ENCODE results near the gene HMGN5.

HMGN5 gene

DNA sequence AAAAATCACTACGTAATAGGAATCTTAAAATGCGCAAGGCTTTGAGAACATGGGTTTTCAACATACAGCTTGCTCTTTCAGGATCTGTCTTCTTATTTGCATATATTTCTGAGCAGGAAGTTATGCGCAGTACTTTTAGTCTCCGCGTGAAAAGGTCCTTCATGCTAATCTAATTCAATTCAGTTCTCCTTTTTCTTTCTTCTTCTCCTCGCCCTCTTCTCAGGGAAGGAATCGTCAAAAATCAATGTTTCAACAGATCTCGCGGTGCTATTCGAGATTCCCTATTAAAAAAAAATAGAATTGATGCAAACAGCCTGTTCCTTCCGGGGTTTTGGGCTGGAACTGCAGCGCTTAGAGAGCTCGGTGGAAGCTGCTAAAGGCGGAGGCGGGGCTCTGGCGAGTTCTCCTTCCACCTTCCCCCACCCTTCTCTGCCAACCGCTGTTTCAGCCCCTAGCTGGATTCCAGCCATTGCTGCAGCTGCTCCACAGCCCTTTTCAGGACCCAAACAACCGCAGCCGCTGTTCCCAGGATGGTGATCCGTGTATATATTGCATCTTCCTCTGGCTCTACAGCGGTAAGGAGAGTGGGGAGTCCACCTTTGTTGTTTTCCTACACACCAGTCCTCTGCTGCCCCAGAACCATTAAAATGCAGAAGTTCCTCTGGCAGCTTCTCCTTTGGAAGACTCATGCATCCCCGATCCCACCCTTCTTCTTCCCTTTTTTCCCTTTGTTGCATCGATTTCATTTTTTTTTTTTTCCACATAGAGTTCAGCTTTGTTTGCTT, at the start of gene HMGN5, which contains the start of gene SH3BGRL:
Gene HMGN5 (minus strand): TSS at position 243 of the 785 bp plus-strand sequence. CDS start 80,364 bp downstream, outside the sequence.
Gene SH3BGRL (plus strand): TSS at position 432 of the 785 bp plus-strand sequence. CDS start 99 bp downstream, at position 531.
- Histone ChIP-seq H3K4me1 (ENCODE audit: control insufficient read depth in 1 of 2, insufficient read depth in 2 of 2, low read length in 2 of 2) (peaks cover 0 to 3% of the 10 kb centered on the region in 2 donors), H3K27ac (ENCODE audit: low read length) (peak within 1 kb of the TSS; percentile 94), H3K36me3 (ENCODE audit: control insufficient read depth in 1 of 2, insufficient read depth in 2 of 2, low read length in 2 of 2) (no peaks in the 10 kb centered on the region), H3K4me3 (ENCODE audit: low read depth in 1 of 2, low read length in 2 of 2) (peak within 1 kb of the TSS; percentile 75 to 92), H3K9me3 (ENCODE audit: control insufficient read depth in 1 of 2, low read length in 2 of 2) (no peaks in the 10 kb centered on the region), H3K27me3 (ENCODE audit: low read depth, low read length) (no peaks in the 10 kb centered on the region)

- Histone ChIP-seq H3K27ac (ENCODE audit: low read length) (no peak overlapping the region), H3K36me3 (ENCODE audit: control insufficient read depth in 1 of 2, insufficient read depth in 2 of 2, low read length in 2 of 2) (no peaks in the 10 kb centered on the region), H3K9me3 (ENCODE audit: control insufficient read depth in 1 of 2, low read length in 2 of 2) (no peaks in the 10 kb centered on the region), H3K4me3 (ENCODE audit: low read depth in 1 of 2, low read length in 2 of 2) (no peak overlapping the region), H3K4me1 (ENCODE audit: control insufficient read depth in 1 of 2, insufficient read depth in 2 of 2, low read length in 2 of 2) (peaks cover 0 to 8% of the 10 kb centered on the region in 2 donors), H3K27me3 (ENCODE audit: low read depth, low read length) (no peaks in the 10 kb centered on the region)
These were observed 40.0 kb upstream of the HMGN5 start for GRCh38 chrX:81241753-81242152.

GRCh38 chrX:81240701-81241331, 39.1 kb upstream of the HMGN5 start:
- no peaks in the 10 kb centered on the region for H3K27me3 ChIP-seq (ENCODE audit: low read depth, low read length)
- H3K36me3 ChIP-seq (ENCODE audit: control insufficient read depth in 1 of 2, insufficient read depth in 2 of 2, low read length in 2 of 2): no peaks in the 10 kb centered on the region
- no peaks in the 10 kb centered on the region for H3K9me3 ChIP-seq (ENCODE audit: control insufficient read depth in 1 of 2, low read length in 2 of 2)
- peaks cover 0 to 8% of the 10 kb centered on the region in 2 donors for H3K4me1 ChIP-seq (ENCODE audit: control insufficient read depth in 1 of 2, insufficient read depth in 2 of 2, low read length in 2 of 2)
- no peak overlapping the region for H3K4me3 ChIP-seq (ENCODE audit: low read depth in 1 of 2, low read length in 2 of 2)
- H3K27ac ChIP-seq (ENCODE audit: low read length): no peak overlapping the region

DNA sequence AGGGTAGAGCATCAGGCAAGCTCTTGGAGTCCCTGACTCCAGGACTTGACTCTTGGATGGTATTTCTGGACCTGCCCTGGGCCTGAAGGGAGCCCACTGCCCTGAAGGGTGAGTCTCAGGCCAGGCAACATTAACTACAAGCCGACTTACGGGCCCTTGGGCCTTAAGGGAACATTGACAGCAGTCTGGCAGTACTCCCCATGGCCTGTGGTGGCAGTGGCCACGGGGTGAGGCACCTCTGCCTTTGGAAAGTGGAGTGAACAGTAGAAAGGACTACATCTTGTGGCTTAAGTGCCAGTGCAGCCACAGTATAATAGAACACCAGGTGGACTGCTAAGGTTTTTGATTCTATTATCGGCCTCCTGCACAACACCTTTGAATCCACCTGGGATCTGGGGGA, 36.5 kb upstream of the HMGN5 start:
- H3K4me3 ChIP-seq (ENCODE audit: low read depth in 1 of 2, low read length in 2 of 2): no peak overlapping the region
- no peaks in the 10 kb centered on the region for H3K36me3 ChIP-seq (ENCODE audit: control insufficient read depth in 1 of 2, insufficient read depth in 2 of 2, low read length in 2 of 2)
- no peaks in the 10 kb centered on the region for H3K27me3 ChIP-seq (ENCODE audit: low read depth, low read length)
- no peaks in the 10 kb centered on the region for H3K9me3 ChIP-seq (ENCODE audit: control insufficient read depth in 1 of 2, low read length in 2 of 2)
- H3K4me1 ChIP-seq (ENCODE audit: control insufficient read depth in 1 of 2, insufficient read depth in 2 of 2, low read length in 2 of 2): peaks cover 0 to 8% of the 10 kb centered on the region in 2 donors
- H3K27ac ChIP-seq (ENCODE audit: low read length): no peak overlapping the region

DNA sequence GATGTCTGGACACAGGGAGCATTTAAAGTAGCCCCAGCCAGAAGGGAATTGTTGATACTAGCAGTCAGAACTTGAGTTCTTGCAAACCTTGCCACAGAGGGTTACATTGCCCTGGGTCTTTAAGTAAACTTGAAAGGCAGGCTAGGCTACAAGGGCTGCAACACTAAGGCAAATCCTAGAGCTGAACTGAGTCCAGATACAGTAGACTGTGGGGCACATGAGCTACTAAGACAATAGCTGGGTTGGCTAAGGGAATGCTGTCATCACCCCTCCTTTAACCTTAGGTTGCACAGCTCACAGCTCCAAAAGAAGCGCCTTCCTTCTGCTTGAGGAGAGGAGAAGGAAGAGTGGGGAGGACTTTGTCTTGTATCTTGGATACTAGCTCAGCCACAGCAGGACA, 35.8 kb upstream of the HMGN5 start:
- Histone ChIP-seq H3K4me1 (ENCODE audit: control insufficient read depth in 1 of 2, insufficient read depth in 2 of 2, low read length in 2 of 2) (peaks cover 0 to 8% of the 10 kb centered on the region in 2 donors), H3K27me3 (ENCODE audit: low read depth, low read length) (no peaks in the 10 kb centered on the region), H3K4me3 (ENCODE audit: low read depth in 1 of 2, low read length in 2 of 2) (no peak overlapping the region), H3K36me3 (ENCODE audit: control insufficient read depth in 1 of 2, insufficient read depth in 2 of 2, low read length in 2 of 2) (no peaks in the 10 kb centered on the region), H3K9me3 (ENCODE audit: control insufficient read depth in 1 of 2, low read length in 2 of 2) (no peaks in the 10 kb centered on the region), H3K27ac (ENCODE audit: low read length) (no peak overlapping the region)

DNA sequence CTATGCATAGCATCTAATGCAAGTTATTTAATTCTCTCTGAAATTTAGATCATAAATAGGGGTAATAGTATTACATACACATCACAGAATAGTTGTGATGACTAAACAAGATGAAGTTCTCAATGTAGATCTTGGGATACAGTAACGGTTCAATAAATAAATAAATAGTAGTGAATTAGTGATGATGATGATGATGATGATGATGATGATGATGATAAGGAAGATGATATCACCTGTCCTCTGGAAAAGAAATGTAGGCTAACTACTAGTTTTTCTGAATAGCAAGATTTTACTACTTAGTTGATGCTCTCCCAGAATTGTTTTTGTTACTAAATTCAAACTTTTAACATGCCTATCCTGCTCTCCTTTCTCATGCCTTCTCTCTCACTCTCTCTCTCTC, 30.5 kb upstream of the HMGN5 start:
- Histone ChIP-seq H3K4me1 (ENCODE audit: control insufficient read depth in 1 of 2, insufficient read depth in 2 of 2, low read length in 2 of 2) (no peaks in the 10 kb centered on the region), H3K4me3 (ENCODE audit: low read depth in 1 of 2, low read length in 2 of 2) (no peak overlapping the region), H3K9me3 (ENCODE audit: control insufficient read depth in 1 of 2, low read length in 2 of 2) (no peaks in the 10 kb centered on the region)

DNA sequence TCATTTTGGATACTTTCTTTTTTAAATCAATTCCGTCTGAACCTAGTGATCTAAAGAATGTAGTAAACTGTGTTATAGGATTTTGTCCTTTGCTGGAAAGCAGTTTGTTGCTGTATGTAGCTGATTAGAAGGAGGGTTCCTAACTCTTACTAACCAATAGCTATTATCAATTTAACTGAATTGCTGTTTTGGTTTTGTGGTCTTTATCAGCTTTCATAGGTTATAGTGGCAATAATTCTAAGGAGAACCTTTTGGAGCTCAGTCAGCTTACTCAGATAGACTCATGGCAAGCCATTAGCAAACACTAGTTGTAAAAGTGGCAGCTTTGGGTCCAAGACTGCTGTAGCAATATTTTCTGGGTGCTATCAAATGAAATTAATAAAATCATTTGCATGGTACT, 29.8 kb upstream of the HMGN5 start:
- no peaks in the 10 kb centered on the region for H3K36me3 ChIP-seq (ENCODE audit: control insufficient read depth in 1 of 2, insufficient read depth in 2 of 2, low read length in 2 of 2)
- H3K27me3 ChIP-seq (ENCODE audit: low read depth, low read length): no peaks in the 10 kb centered on the region
- H3K27ac ChIP-seq (ENCODE audit: low read length): no peak overlapping the region
- no peaks in the 10 kb centered on the region for H3K4me1 ChIP-seq (ENCODE audit: control insufficient read depth in 1 of 2, insufficient read depth in 2 of 2, low read length in 2 of 2)
- no peak overlapping the region for H3K4me3 ChIP-seq (ENCODE audit: low read depth in 1 of 2, low read length in 2 of 2)
- no peaks in the 10 kb centered on the region for H3K9me3 ChIP-seq (ENCODE audit: control insufficient read depth in 1 of 2, low read length in 2 of 2)

More for the DNA sequence above, 30.5 kb upstream of the HMGN5 start:
- Histone ChIP-seq H3K27ac (ENCODE audit: low read length) (no peak overlapping the region), H3K36me3 (ENCODE audit: control insufficient read depth in 1 of 2, insufficient read depth in 2 of 2, low read length in 2 of 2) (no peaks in the 10 kb centered on the region), H3K27me3 (ENCODE audit: low read depth, low read length) (no peaks in the 10 kb centered on the region)

GRCh38 chrX:81229901-81230300, 28.2 kb upstream of the HMGN5 start:
- no peak overlapping the region for H3K27ac ChIP-seq (ENCODE audit: low read length)
- H3K27me3 ChIP-seq (ENCODE audit: low read depth, low read length): no peaks in the 10 kb centered on the region
- H3K36me3 ChIP-seq (ENCODE audit: control insufficient read depth in 1 of 2, insufficient read depth in 2 of 2, low read length in 2 of 2): no peaks in the 10 kb centered on the region
- H3K4me1 ChIP-seq (ENCODE audit: control insufficient read depth in 1 of 2, insufficient read depth in 2 of 2, low read length in 2 of 2): no peaks in the 10 kb centered on the region
- H3K4me3 ChIP-seq (ENCODE audit: low read depth in 1 of 2, low read length in 2 of 2): no peak overlapping the region
- H3K9me3 ChIP-seq (ENCODE audit: control insufficient read depth in 1 of 2, low read length in 2 of 2): no peaks in the 10 kb centered on the region

- no peaks in the 10 kb centered on the region for H3K27me3 ChIP-seq (ENCODE audit: low read depth, low read length)
- H3K4me3 ChIP-seq (ENCODE audit: low read depth in 1 of 2, low read length in 2 of 2): no peak overlapping the region
- H3K27ac ChIP-seq (ENCODE audit: low read length): no peak overlapping the region
- no peaks in the 10 kb centered on the region for H3K36me3 ChIP-seq (ENCODE audit: control insufficient read depth in 1 of 2, insufficient read depth in 2 of 2, low read length in 2 of 2)
- no peaks in the 10 kb centered on the region for H3K4me1 ChIP-seq (ENCODE audit: control insufficient read depth in 1 of 2, insufficient read depth in 2 of 2, low read length in 2 of 2)
- H3K9me3 ChIP-seq (ENCODE audit: control insufficient read depth in 1 of 2, low read length in 2 of 2): no peaks in the 10 kb centered on the region
These were observed 27.5 kb upstream of the HMGN5 start for GRCh38 chrX:81229229-81229628.

GRCh38 chrX:81215685-81216084, 14.0 kb upstream of the HMGN5 start:
- no peak overlapping the region for H3K4me3 ChIP-seq (ENCODE audit: low read depth in 1 of 2, low read length in 2 of 2)
- H3K9me3 ChIP-seq (ENCODE audit: control insufficient read depth in 1 of 2, low read length in 2 of 2): no peaks in the 10 kb centered on the region
- H3K27me3 ChIP-seq (ENCODE audit: low read depth, low read length): no peaks in the 10 kb centered on the region
- no peaks in the 10 kb centered on the region for H3K4me1 ChIP-seq (ENCODE audit: control insufficient read depth in 1 of 2, insufficient read depth in 2 of 2, low read length in 2 of 2)
- H3K36me3 ChIP-seq (ENCODE audit: control insufficient read depth in 1 of 2, insufficient read depth in 2 of 2, low read length in 2 of 2): no peaks in the 10 kb centered on the region
- H3K27ac ChIP-seq (ENCODE audit: low read length): no peak overlapping the region

DNA sequence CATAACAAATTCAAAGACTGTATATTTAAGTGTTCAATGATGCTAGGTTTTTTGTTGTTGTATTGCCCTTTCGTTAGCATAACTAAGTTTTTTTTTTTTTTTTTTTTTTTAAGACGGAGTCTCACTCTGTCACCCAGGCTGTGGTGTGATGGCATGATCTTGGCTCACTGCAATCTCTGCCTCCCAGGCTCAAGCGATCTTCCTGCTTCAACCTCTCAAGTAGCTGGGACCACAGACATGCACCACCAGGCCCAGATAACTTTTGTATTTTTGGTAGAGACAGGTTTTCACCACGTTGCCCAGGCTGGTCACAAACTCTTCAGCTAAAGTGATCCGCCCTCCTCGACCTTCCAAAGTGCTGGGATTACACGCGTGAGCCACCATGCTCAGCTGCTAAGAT, 7.2 kb upstream of the HMGN5 start:
- Histone ChIP-seq H3K27me3 (ENCODE audit: low read depth, low read length) (no peaks in the 10 kb centered on the region), H3K4me1 (ENCODE audit: control insufficient read depth in 1 of 2, insufficient read depth in 2 of 2, low read length in 2 of 2) (peaks cover 0 to 3% of the 10 kb centered on the region in 2 donors), H3K9me3 (ENCODE audit: control insufficient read depth in 1 of 2, low read length in 2 of 2) (no peaks in the 10 kb centered on the region), H3K27ac (ENCODE audit: low read length) (no peak overlapping the region), H3K36me3 (ENCODE audit: control insufficient read depth in 1 of 2, insufficient read depth in 2 of 2, low read length in 2 of 2) (no peaks in the 10 kb centered on the region), H3K4me3 (ENCODE audit: low read depth in 1 of 2, low read length in 2 of 2) (no peak overlapping the region)

Data from muscle layer of duodenum (tissue), 2 donors.